ENCODE results near the gene TBC1D5. TPM values are rescaled to one million over a fixed set of nuclear protein-coding genes. Genes with fewer than 3 reads are reported as not detected.

TBC1D5 gene
- total RNA-seq, 1 donor from 2014 or later, result 75.6 TPM

- H3K27me3 ChIP-seq (ENCODE audit: low read depth), result no peaks in the 10 kb centered on the region
- H3K4me3 ChIP-seq, result no peak overlapping the region
- DNase-seq (no peak), ATAC-seq (peak; percentile 71 to 75)
- TF ChIP-seq CTCF (IDR thresholded peaks at IDR 0.05), result no peak
- intact Hi-C loops (cut with DNase I), result no loop called here
- no peaks in the 10 kb centered on the region for H3K4me1 ChIP-seq
- peaks cover 12% of the 10 kb centered on the region for H3K9me3 ChIP-seq
- H3K36me3 ChIP-seq, result peaks cover 18% of the 10 kb centered on the region
- no peak overlapping the region for H3K27ac ChIP-seq
Measured at GRCh38 chr3:17151598-17152373, 590.6 kb downstream of the TBC1D5 start.

- H3K27me3 ChIP-seq (ENCODE audit: low read depth), result no peaks in the 10 kb centered on the region
- TF ChIP-seq CTCF (IDR thresholded peaks at IDR 0.05), result no peak
- H3K9me3 ChIP-seq, result peaks cover 12% of the 10 kb centered on the region
- no peaks in the 10 kb centered on the region for H3K36me3 ChIP-seq
- H3K27ac ChIP-seq, result no peak overlapping the region
- no peaks in the 10 kb centered on the region for H3K4me1 ChIP-seq
- no peak for ATAC-seq
- no peak overlapping the region for H3K4me3 ChIP-seq
- no peak for DNase-seq
- intact Hi-C loops (cut with DNase I), result no loop called here
Measured at GRCh38 chr3:17149076-17149475, 593.4 kb downstream of the TBC1D5 start.

- DNase-seq, result no peak
- no peak for ATAC-seq
- no peak overlapping the region for H3K27ac ChIP-seq
- H3K36me3 ChIP-seq, result no peaks in the 10 kb centered on the region
- no peaks in the 10 kb centered on the region for H3K27me3 ChIP-seq (ENCODE audit: low read depth)
- H3K9me3 ChIP-seq, result no peaks in the 10 kb centered on the region
- H3K4me3 ChIP-seq, result no peak overlapping the region
- TF ChIP-seq CTCF (IDR thresholded peaks at IDR 0.05), result no peak
- no peaks in the 10 kb centered on the region for H3K4me1 ChIP-seq
- intact Hi-C loops (cut with DNase I), result no loop called here
Measured at GRCh38 chr3:17144665-17144993, 597.8 kb downstream of the TBC1D5 start.

- no peaks in the 10 kb centered on the region for H3K36me3 ChIP-seq
- H3K4me3 ChIP-seq, result no peak overlapping the region
- no peaks in the 10 kb centered on the region for H3K27me3 ChIP-seq (ENCODE audit: low read depth)
- ATAC-seq, result no peak
- intact Hi-C loops (cut with DNase I), result no loop called here
- no peak overlapping the region for H3K27ac ChIP-seq
- H3K9me3 ChIP-seq, result no peaks in the 10 kb centered on the region
- DNase-seq, result no peak
- TF ChIP-seq CTCF (IDR thresholded peaks at IDR 0.05), result no peak
- H3K4me1 ChIP-seq, result no peaks in the 10 kb centered on the region
Measured at GRCh38 chr3:17143893-17144664, 598.4 kb downstream of the TBC1D5 start.

- Histone ChIP-seq H3K27ac (no peak overlapping the region), H3K27me3 (ENCODE audit: low read depth) (no peaks in the 10 kb centered on the region), H3K9me3 (no peaks in the 10 kb centered on the region), H3K4me3 (no peak overlapping the region), H3K36me3 (no peaks in the 10 kb centered on the region), H3K4me1 (no peaks in the 10 kb centered on the region)
- no peak for DNase-seq
- intact Hi-C loops (cut with DNase I), result no loop called here
- no peak for ATAC-seq
- no peak for TF ChIP-seq CTCF (IDR thresholded peaks at IDR 0.05)
Measured at GRCh38 chr3:17142516-17142915, 599.9 kb downstream of the TBC1D5 start.
